Measurements from ENCODE around the gene SOX9.

GRCh38 chr17:72128039-72128438, 7.2 kb downstream of the SOX9 start:
- TF ChIP-seq BHLHE40 (IDR thresholded peaks at IDR 0.05; ENCODE audit: borderline replicate concordance) (no peak), SUZ12 (IDR thresholded peaks at IDR 0.05) (no peak), ELF4 (IDR thresholded peaks at IDR 0.05) (no peak), HDGF (IDR thresholded peaks at IDR 0.05; ENCODE audit: borderline replicate concordance) (no peak), FOXA1 (IDR thresholded peaks at IDR 0.05) (no peak), SP1 (IDR thresholded peaks at IDR 0.05) (no peak), ARNT (IDR thresholded peaks at IDR 0.05) (no peak), PKNOX1 (IDR thresholded peaks at IDR 0.05) (no peak), LEF1 (IDR thresholded peaks at IDR 0.05; ENCODE audit: borderline replicate concordance) (no peak)
